Adipose tissue (tissue), 3 donors: Measurements from ENCODE around the gene ARPC5. TPM values are rescaled to one million over a fixed set of nuclear protein-coding genes. Genes with fewer than 3 reads are reported as not detected.
"Not testable (repeated sequence)": the region's sequence is repeated elsewhere in the genome, so short reads cannot be mapped to it uniquely, and the experiment has no call there.

Experiments
- H3K27ac ChIP-seq: one replicate; pipeline ENCODE4 v1.5.1; 2013; ENCODE audit warnings: low read depth, low read length
- WGBS, 3 donors: extraction: QIAGEN DNeasy Blood & Tissue Kit; methylation state at CpG; one replicate each; pipeline ENCODE4 v1.1.7; 2013; 5-methylcytosine and 5-hydroxymethylcytosine counted together
- polyA plus RNA-seq, 3 donors: library from polyadenylated mRNA; stranded (reverse); fragments of 200-250 nt; gene quantifications; one replicate each; pipeline ENCODE4 v1.2.3, GENCODE V29; 2013
- donor health status: healthy with polysubstance abuse.
- donor health status: Bipolar disorder and iron deficiency.
- donor health status: healthy.

Gene ARPC5
- polyA plus RNA-seq, 3 donors, result 30.5 to 137 (median 73.8) TPM

DNA sequence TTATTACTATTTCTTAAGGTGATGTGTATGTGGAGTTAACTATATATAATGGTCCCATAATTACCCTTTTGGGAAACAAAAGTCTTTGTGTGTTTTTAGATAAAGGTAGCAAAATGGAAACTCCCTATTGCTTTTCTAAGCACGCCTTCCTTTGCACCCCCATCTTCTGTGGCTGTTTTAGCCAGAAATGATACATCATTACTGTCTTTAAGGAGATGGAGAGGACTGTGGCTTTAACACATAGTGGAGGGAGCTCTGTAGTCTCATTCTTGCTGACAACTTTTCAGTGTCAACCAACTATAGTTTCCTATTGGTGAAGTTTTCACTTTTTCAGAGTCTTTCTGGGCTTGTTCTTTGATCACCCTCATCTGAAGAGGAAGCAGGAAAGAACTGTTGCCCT, 16.5 kb upstream of the ARPC5 start:
- H3K27ac ChIP-seq, result no peak overlapping the region
- WGBS, 3 donors, result 68 to 80% (median 78%) methylated on average over 1 of the region's 1 CpG

DNA sequence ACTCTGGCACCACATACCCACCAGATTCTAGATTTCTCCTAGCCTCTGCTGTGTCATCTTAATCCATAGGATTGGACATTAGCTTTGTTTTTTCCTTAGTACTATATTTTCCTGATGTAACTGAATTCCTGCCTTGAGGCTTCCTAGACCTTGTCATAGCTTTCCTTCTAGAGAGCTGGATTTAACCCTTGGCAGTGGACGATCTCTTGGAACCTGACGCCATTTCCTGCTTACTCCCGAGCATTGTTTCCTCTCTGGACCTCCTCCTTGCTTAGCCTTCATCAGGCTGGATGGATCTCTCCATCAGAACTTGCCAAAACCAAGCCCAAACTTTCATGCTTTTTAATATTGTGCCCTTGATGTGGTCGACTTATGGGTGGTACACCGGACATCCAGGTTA, 16.0 kb upstream of the ARPC5 start:
- H3K27ac ChIP-seq, result no peak overlapping the region
- WGBS, 3 donors, result 69 to 82% (median 70%) methylated on average over 5 of the region's 5 CpGs

DNA sequence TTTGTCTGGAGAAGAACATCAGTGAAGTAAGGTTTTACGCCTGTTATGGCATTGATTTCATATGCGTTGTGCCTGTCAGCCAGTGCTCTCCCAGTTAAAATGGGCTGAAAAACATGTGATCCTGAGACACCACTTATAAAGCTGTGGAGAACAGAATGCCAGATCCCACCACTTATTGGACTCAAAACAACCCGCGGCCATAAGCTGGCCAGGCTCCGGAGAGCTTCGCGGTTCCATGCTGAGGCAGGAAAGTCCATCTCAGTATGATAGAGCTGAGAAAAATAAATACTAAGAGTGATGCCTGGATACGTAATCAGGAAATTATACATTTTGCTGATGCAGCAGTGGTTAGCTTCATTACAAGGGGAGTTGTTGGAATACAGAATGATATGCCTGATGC, 12.5 kb upstream of the ARPC5 start:
- WGBS, 3 donors, result 86 to 95% (median 88%) methylated on average over 8 of the region's 8 CpGs
- no peak overlapping the region for H3K27ac ChIP-seq

DNA sequence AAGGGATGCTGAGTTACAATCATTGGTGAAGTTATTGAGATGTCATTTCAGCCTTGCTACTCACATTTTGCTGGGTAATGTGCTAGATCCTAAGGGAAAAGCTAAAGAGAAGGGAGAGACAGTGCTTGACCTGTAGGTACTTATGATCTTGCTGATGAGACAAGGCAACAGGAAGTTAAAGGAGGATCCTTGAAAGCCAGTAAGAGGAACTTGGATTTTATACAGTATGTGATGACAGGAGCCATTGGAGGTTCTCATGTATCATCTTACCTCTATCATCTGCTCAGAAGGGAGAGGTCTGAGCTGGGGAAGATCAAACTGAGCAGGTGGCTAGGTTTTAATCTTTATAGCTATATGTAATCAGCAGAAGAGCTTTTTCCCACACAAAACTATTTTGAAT, 11.2 kb upstream of the ARPC5 start:
- no peak overlapping the region for H3K27ac ChIP-seq

DNA sequence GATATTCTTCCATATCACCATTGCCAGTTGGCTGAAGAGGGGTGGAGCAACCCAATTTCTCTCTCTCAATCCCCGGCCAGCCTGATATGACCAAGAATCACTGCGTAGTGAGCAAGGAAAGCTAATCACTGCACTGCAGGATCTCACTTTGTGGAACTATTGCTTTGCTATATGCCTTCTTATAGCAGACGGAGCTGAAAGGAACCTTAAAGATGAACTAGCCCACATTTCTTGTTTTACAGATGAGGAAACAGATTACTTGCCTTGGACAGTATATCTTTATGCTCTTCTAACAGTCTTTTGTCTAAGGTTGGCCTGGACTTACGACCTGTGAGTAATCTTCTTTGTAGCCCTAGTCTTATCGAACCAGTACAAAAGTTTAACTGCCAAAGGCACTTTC, 9.9 kb upstream of the ARPC5 start:
- 83 to 90% (median 83%) methylated on average over 5 of the region's 5 CpGs for WGBS, 3 donors
- no peak overlapping the region for H3K27ac ChIP-seq

DNA sequence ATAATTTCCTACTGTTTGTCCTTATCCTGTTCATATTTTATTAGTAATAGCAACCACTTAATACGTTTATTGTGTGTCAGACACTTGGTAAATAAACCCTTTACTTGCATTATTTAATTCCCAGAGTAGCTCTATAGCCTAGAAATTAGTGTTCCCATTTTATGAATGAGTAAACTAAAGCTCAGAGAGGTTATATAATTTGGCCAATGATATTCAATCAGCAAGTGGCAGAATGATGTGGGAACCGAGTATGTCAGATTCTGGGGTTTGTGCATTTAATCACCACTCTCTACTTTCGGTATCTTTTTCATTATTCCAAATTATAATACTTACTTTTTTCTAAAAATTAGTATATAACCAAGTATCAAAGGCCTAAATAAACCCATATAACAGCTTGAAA, 6.6 kb upstream of the ARPC5 start:
- no peak overlapping the region for H3K27ac ChIP-seq
- WGBS, 3 donors, result 83 to 91% (median 90%) methylated on average over 3 of the region's 3 CpGs

DNA sequence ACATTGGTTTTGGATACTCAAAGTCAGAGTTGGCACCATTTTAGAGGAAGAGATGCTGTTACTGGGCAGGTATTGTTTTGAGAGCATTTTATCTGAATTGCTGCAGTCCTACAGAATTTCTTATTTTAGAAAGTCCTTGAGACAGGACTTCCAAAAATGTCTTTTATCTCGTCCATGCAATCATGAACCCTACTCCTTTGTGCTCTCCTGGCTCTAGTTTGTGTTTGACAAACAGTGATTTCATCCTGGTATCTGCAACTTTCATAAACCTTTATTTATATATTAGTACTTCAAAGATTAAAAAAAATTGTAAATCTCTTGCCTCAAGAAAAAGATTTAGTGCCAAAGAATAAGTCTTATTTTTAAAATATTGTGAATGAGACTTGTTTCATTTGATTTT, 4.6 kb upstream of the ARPC5 start:
- H3K27ac ChIP-seq, result no peak overlapping the region
- WGBS, 3 donors, result 20 to 66% (median 64%) methylated on average over 1 of the region's 1 CpG

DNA sequence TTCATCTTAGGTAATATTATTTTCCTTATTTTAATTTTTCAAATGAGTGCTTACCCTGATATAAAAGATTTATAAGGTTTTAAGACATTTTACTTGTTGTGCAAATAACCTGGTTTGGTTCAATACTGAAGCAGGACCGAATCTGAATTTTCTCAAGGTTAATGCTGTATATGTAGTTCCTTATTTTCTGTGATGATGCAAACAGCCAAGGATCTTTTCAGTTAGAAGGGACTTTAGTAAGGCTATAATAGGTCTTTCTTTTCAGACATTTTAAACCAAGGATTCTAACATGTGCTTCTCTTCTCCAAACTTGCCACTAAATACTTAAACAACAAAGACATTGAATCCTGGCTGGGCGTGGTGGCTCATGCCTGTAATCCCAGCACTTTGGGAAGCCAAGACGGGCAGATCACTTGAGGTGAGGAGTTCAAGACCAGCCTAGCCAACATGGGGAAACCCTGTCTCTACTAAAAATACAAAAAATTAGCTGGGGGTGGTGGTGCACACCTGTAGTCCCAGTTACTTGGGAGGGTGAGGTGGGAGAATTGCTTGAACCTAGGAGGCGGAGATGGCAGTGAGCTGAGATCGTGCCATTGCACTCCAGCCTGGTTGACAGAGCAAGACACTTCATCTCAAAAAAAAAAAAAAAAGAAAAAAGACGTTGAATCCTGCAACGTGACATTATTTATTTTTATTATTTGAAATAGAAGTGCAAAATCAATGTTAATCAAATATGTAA, 3.2 kb upstream of the ARPC5 start:
- H3K27ac ChIP-seq, result no peak overlapping the region
- WGBS, 3 donors, result 79 to 88% (median 86%) methylated on average over 7 of the region's 7 CpGs

DNA sequence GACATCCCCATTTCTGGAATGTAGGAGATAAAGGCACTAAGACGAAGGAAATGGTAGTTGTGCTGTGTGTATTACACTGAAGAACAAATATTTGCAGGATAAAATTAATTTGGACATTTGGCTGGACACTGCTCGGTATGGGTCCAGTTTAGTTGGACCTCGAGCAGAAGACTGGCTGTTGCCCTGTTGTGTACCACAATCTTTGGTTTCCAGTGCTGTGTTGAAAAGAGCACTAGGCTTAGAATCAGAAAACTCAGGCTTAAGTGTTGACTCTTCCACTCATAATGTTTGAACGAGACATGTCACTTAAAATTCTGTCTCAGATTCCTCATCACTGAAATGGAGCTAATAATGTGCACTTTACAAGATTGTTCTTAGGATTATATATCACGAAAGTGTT, 1.2 kb upstream of the ARPC5 start:
- 41 to 75% (median 72%) methylated on average over 5 of the region's 5 CpGs for WGBS, 3 donors
- H3K27ac ChIP-seq, result no peak overlapping the region

DNA sequence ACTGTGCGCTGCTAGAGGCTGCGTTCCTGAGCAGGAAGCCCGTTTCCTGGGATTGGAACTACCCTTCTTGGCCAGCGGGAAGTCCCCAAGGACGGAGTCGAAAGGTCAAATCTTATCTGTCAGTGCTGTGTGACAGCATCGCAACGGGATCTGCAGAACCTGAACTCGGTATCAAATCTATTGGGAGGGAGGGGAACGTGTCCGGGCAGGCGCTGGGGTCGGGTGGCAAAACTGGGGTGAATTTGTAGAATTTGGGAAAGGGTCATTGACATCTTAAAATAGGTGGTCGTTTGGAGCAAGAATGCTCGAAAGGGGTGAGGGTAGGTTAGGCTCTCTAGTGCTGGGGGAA, 725 bp upstream of the ARPC5 start:
- H3K27ac ChIP-seq, result no peak overlapping the region
- 4 to 5% (median 5%) methylated on average over 15 of the region's 15 CpGs for WGBS, 3 donors

DNA sequence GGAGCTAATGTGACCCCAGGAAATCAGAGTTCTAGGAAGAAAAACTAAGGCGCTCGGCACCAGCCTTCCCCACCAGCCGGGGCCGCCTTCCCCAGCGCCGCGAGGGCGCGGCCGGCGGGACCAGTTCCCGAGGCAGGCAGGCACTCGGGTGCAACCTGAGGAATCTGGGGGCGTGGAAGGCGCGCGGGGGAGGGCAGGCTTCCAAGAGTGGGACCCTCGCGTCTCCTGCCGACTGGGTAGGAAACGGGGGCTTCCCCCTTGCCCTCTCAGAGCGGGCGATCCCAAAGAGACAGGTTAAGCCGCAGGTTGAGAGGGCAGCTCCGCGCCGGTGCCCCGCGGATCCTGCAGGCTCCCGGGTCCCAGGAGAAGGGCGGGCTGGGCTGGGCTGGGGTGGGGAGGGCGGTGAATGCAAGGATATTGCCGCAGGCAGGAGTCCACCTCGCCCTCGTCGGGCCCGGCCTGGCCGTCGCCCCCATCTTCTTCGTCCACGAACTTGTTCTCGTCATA, 431 bp downstream of the ARPC5 start:
- peak overlapping the region; percentile 53 for H3K27ac ChIP-seq
- 0 to 1% (median 0%) methylated on average over 35 to 42 of the region's 42 CpGs for WGBS, 3 donors

DNA sequence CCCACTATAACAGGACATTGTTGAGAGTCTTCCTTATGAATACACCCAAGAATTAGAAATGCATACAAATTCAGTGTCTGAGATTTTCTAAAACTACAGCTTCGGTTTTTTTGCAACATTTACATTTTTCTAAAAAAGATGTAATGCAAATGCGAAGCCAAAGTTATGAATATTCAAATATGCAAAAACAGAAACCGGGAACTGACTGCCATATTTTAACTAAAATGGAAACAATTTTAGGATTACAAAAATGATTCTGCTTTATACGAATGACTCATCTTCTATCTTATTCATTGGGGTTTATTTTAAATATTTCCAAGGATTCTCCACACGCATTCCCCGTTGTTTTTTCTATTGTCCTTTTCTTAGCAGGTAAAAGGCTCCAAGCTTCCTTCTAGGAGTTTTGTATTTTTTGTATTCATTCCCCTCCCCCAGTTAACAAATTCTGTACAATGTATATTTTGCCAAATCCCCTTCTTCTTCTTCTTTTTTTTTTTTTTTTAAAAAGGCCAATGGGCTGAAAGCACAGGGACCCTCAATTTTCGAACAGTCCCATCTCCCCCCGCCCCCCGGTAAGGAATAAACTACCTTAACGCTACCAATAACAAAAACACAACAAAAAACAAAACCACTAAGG, 1.0 kb downstream of the ARPC5 start:
- no peak overlapping the region for H3K27ac ChIP-seq
- WGBS, 3 donors, result 1 to 3% (median 1%) methylated on average over 10 of the region's 10 CpGs

DNA sequence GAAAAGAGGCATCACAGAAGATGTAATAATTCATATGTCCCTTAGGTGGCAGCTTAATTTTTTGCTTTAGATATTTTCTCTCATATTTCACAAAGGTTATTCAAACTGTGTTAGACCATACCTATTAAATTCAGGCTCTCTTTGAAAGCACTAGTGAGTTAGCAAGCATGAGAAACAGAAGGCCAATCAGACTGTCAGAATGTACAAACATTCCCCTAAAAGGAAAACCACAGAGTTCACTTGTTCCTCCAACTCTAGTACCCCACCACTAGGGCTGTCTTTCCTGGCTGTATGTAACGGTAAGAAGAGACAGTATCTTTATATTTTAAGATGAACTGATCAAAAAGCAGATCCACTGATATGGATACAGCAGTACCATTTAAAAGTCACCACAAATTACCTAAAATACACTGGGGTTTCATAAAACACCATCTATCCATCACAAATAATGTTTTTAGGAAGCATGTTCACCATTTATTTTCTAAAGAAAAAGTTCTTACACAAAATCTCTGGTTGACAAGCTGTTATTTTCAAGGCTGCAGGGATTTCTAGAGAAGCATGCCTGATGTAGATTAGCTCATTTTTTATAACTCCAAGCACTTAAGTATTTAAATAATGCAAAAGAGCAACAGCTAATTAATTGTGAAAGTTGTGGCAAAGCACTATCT, 1.8 kb downstream of the ARPC5 start:
- 0 to 2% (median 0%) methylated on average over 1 of the region's 1 CpG for WGBS, 3 donors
- no peak overlapping the region for H3K27ac ChIP-seq

DNA sequence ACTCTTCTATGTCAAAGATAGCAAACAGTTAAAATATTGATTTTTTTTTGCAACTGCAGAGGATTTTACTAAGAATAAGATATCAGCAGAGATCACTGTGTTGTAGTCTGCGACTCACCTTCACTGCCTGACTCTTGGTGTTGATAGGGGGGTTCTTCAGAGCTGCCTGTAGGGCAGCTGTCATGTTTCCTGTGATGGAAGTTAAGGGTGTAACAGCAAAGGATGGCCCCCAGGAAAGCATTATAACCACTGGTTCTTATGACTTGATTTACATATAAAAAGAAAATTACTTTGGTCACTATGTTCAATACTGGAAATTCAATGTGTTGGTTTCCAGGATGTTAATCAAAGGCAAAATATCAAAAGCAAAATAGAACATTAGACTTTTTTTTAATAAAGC, 2.6 kb downstream of the ARPC5 start:
- WGBS, 3 donors, result 13 to 61% (median 51%) methylated on average over 1 of the region's 1 CpG
- H3K27ac ChIP-seq, result no peak overlapping the region

DNA sequence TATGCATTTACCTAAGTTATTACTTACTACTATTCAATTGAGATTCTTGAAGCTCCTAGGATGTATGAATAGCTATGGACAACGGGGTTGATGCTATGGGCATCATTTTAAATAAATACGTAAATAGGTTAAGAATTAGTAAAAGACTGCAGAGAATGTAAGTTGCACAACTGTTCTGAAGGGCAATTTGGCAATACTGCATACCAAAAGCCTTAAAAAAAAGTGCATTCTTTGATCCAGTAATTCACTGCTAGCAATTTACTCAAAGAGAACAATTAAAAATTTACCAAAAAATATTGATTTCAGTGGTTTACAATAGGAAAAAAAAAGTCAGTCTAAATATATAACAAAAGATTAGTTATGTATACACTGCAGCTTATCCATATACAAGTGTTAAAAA, 3.5 kb downstream of the ARPC5 start:
- WGBS, 3 donors, result 28 to 45% (median 28%) methylated on average over 2 of the region's 2 CpGs
- no peak overlapping the region for H3K27ac ChIP-seq

DNA sequence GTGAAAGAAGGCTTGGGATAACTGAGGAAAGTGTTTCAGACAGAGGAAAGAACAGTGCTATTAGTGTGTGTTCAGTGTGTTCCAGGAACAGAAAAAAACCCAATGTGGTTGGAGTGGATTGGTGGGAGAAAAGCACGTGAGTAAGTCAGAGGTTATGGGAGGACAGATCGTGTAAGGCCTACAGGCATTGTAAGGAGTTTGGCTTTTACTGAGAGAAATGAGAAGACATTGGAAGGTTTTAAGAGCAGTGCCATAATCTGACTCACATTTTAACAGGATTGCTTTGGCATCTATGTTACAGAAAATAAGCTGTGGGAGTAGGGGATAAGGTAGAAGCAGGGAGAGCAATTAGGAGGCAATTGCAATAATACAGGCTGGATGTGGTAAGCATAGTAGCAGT, 4.8 kb downstream of the ARPC5 start:
- no peak overlapping the region for H3K27ac ChIP-seq
- WGBS, 3 donors, result 35 to 59% (median 52%) methylated on average over 2 of the region's 2 CpGs

DNA sequence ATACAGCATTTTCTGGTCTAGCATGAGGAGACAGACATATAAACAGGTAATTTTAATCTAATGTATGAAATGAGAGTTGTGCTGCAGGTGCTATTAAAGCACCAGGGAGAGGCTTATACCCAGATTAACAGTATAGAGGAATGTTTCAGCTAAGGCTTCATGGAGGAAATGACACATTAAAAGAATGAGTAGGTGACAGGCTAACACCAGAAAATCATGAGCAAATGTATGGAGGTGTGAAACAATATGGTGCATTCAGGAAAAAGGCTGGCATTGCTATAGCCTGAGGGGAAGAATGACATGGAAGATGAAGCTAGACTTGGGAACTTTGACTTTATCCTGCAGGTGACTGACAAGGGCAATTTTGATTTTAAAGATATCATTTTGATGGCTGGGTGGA, 7.0 kb downstream of the ARPC5 start:
- no peak overlapping the region for H3K27ac ChIP-seq

DNA sequence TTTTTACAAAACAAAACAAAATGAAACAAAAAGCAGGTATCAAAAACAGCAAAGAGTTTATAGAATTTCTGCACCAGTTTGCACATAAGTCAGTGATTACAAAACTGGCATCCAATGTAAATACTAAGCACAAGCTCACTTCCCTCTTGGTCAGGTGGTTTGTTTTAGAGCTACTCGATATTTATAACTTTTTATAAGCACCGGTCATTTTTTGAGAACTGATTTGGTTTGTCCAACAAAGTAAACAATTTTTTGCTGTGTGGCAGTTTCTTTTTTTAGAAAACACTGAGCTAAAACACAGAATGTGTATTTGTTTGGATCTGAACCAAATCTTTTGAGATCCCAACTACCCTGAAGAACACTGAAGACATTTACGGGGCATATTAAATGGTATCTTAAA, 9.3 kb downstream of the ARPC5 start:
- WGBS, 3 donors, result 16 to 31% (median 22%) methylated on average over 3 of the region's 3 CpGs
- H3K27ac ChIP-seq, result not testable (repeated sequence)

DNA sequence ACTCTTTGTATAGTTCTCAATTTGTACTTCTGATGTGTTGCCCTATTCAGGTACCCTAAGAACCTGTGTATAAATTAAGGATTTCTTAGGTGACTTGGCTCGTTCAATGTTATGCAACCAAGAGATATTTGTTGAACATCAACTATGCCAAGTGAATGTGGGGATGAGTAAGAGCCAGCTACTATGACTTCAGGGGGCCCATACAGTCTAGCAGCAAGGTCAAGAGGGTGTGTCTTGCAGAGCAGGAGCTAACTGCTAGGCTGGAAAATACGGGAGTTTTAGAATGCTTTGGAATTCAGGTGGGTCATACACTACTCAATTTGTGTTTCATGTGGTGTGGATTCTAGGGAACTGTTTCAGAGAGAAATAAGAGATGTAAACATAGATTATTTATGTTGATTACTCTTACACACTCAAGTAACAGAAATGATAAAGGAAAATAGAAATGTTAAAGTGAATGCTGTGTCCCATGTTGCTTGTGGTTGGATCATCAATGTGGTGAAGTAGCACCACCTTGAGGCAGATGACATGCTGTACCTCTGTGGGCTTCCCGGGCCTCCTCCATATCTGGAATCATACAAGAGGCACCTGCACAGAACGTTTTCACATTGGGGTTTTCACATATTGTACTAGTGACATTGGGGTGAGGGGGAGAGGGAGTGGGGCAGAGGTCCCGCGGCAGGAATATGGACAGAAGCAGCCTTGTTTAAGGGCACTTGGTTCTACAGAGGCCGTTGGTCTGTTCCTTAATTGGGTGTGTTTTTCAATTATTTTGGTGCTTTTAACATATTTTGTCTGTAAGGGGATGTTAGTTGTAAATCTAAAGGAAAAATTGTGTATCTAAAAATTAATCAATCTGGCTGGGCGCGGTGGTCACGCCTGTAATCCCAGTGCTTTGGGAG, 12.4 kb downstream of the ARPC5 start:
- WGBS, 3 donors, result 52 to 63% (median 62%) methylated on average over 10 of the region's 10 CpGs
- H3K27ac ChIP-seq, result no peak overlapping the region
